ENCODE data around the gene VGLL3.
"Not testable (repeated sequence)": the region's sequence is repeated elsewhere in the genome, so short reads cannot be mapped to it uniquely, and the experiment has no call there.

The VGLL3 gene

GRCh38 chr3:86990734-86991481 lies at the start of gene VGLL3:
VGLL3 (minus strand) TSS chr3:86991149; CDS start chr3:86990743, 406 bp downstream.
- DNase-seq = peak in 1 of 2 experiments; percentile 32

GRCh38 chr3:87037652-87038051 lies 46.7 kb upstream of the VGLL3 start:
- DNase-seq = no peak

GRCh38 chr3:87036671-87037070 lies 45.7 kb upstream of the VGLL3 start:
- no peak for DNase-seq

- DNase-seq = no peak
Measured at GRCh38 chr3:87035339-87035738, 44.4 kb upstream of the VGLL3 start.

GRCh38 chr3:87033205-87033604 lies 42.3 kb upstream of the VGLL3 start:
- no peak for DNase-seq

GRCh38 chr3:87025661-87026645 lies 35.0 kb upstream of the VGLL3 start:
- no peak for DNase-seq

- not testable (repeated sequence) for DNase-seq
Measured at GRCh38 chr3:87017370-87017769, 26.4 kb upstream of the VGLL3 start.

- DNase-seq = no peak
Measured at GRCh38 chr3:87009271-87009670, 18.3 kb upstream of the VGLL3 start.

- DNase-seq = no peak
Measured at GRCh38 chr3:87006844-87007439, 16.0 kb upstream of the VGLL3 start.

GRCh38 chr3:87004883-87005282 lies 13.9 kb upstream of the VGLL3 start:
- DNase-seq = no peak

GRCh38 chr3:87002346-87002745 lies 11.4 kb upstream of the VGLL3 start:
- DNase-seq = no peak

GRCh38 chr3:87001473-87002098 lies 10.6 kb upstream of the VGLL3 start:
- no peak for DNase-seq

- DNase-seq = no peak
Measured at GRCh38 chr3:87000940-87001339, 10.0 kb upstream of the VGLL3 start.

- no peak for DNase-seq
Measured at GRCh38 chr3:86998569-86998968, 7.6 kb upstream of the VGLL3 start.

- DNase-seq = no peak
Measured at GRCh38 chr3:86996261-86996955, 5.5 kb upstream of the VGLL3 start.

- no peak for DNase-seq
Measured at GRCh38 chr3:86995537-86995936, 4.6 kb upstream of the VGLL3 start.

GRCh38 chr3:86993704-86994103 lies 2.8 kb upstream of the VGLL3 start:
- DNase-seq = no peak

GRCh38 chr3:86991840-86992435 lies 989 bp upstream of the VGLL3 start:
- DNase-seq = no peak

GRCh38 chr3:86991482-86991815 lies 500 bp upstream of the VGLL3 start:
- DNase-seq = no peak

GRCh38 chr3:86990012-86990733 lies 776 bp downstream of the VGLL3 start:
- DNase-seq = no peak

GRCh38 chr3:86989611-86990010 lies 1.3 kb downstream of the VGLL3 start:
- no peak for DNase-seq
